WTC11 (cell line): ENCODE data around the gene ZSCAN32. TPM values are rescaled to one million over a fixed set of nuclear protein-coding genes. Genes with fewer than 3 reads are reported as not detected.

Source experiments
- ATAC-seq: fragments of 200-7000 bp; cut with Tn5 transposase; 2 replicates; pipeline ENCODE4 v1.10.0; 2021; ENCODE audit warnings: mild to moderate bottlenecking, moderate library complexity
- CTCF ChIA-PET: fragments of 300-600 bp; sonication (Branson Sonifier 250); formaldehyde crosslinking; loops from one replicate; lab custom pipeline; 2021; ENCODE audit warnings: antibody characterized with exemption; lab: Charles Lee
- POLR2A ChIA-PET: fragments of 350-600 bp; sonication (Branson Sonifier 250); formaldehyde crosslinking; loops from one replicate; lab custom pipeline; 2021; ENCODE audit warnings: antibody characterized with exemption; lab: Charles Lee
- DNase-seq: peaks from one replicate; pipeline ENCODE4 v3.0.0; 2021; ENCODE audit warnings: low spot score
- H3K27ac Mint-ChIP-seq: 2 replicates; pipeline ENCODE4 v1.8.0; 2021; ENCODE audit warnings: mixed read lengths
- H3K27me3 Mint-ChIP-seq: 2 replicates; pipeline ENCODE4 v1.8.0; 2021; ENCODE audit warnings: low read depth, mild to moderate bottlenecking, moderate library complexity, mixed read lengths
- H3K36me3 Mint-ChIP-seq: 2 replicates; pipeline ENCODE4 v1.8.0; 2021; ENCODE audit warnings: mixed read lengths
- H3K4me1 Mint-ChIP-seq: 2 replicates; pipeline ENCODE4 v1.8.0; 2022; ENCODE audit warnings: mixed read lengths
- H3K4me3 Mint-ChIP-seq: 2 replicates; pipeline ENCODE4 v1.8.0; 2021; ENCODE audit warnings: mild to moderate bottlenecking, moderate library complexity, mixed read lengths
- H3K9me3 Mint-ChIP-seq: 2 replicates; pipeline ENCODE4 v1.8.0; 2021; ENCODE audit warnings: mixed read lengths
- AR ChIP-seq: fragments of 250-450 bp; sonication (Bioruptor Pico); IDR thresholded peaks from 2 replicates; pipeline ENCODE4 v1.9.0; 2021; ENCODE audit warnings: mild to moderate bottlenecking
- ARID4B ChIP-seq: sonication (generic); formaldehyde crosslinking; IDR thresholded peaks from 2 replicates; pipeline ENCODE4 v1.8.0; 2023; ENCODE audit warnings: missing genetic modification reagents, mild to moderate bottlenecking, borderline replicate concordance
- ATF2 ChIP-seq: sonication (generic); formaldehyde crosslinking; IDR thresholded peaks from 2 replicates; pipeline ENCODE4 v1.8.1; 2022; ENCODE audit warnings: low read depth, missing genetic modification reagents, borderline replicate concordance
- ATF3 ChIP-seq: sonication (generic); formaldehyde crosslinking; conservative IDR thresholded peaks from 2 replicates; pipeline ENCODE4 v1.8.1; 2022; ENCODE audit warnings: mild to moderate bottlenecking, missing genetic modification reagents
- CDX4 ChIP-seq: fragments of 250-450 bp; sonication (Bioruptor Pico); IDR thresholded peaks from 2 replicates; pipeline ENCODE4 v1.9.0; 2021; ENCODE audit warnings: moderate library complexity, mild to moderate bottlenecking, inconsistent platforms, borderline replicate concordance
- CTCF ChIP-seq: fragments of 200-600 bp; IDR thresholded peaks from 2 replicates; pipeline ENCODE4 v1.8.0; 2022; ENCODE audit warnings: antibody characterized with exemption
- E2F1 ChIP-seq: sonication (generic); formaldehyde crosslinking; IDR thresholded peaks from 2 replicates; pipeline ENCODE4 v1.8.0; 2022; ENCODE audit warnings: mild to moderate bottlenecking, missing genetic modification reagents
- E2F5 ChIP-seq: sonication (generic); formaldehyde crosslinking; IDR thresholded peaks from 2 replicates; pipeline ENCODE4 v1.8.1; 2022; ENCODE audit warnings: mild to moderate bottlenecking, moderate library complexity, missing genetic modification reagents
- ELF4 ChIP-seq: sonication (generic); formaldehyde crosslinking; IDR thresholded peaks from 2 replicates; pipeline ENCODE4 v1.8.1; 2022; ENCODE audit warnings: low read depth, mild to moderate bottlenecking, moderate library complexity, missing genetic modification reagents
- IRF2 ChIP-seq: sonication (generic); formaldehyde crosslinking; IDR thresholded peaks from 2 replicates; pipeline ENCODE4 v1.8.0; 2022; ENCODE audit warnings: low read depth, missing genetic modification reagents, borderline replicate concordance
- NR2C2 ChIP-seq: sonication (generic); formaldehyde crosslinking; IDR thresholded peaks from 2 replicates; pipeline ENCODE4 v1.8.0; 2022; ENCODE audit warnings: mild to moderate bottlenecking, missing genetic modification reagents
- SMAD3 ChIP-seq: sonication (generic); formaldehyde crosslinking; IDR thresholded peaks from 2 replicates; pipeline ENCODE4 v1.8.0; 2022; ENCODE audit warnings: missing genetic modification reagents, mild to moderate bottlenecking, borderline replicate concordance
- SP1 ChIP-seq: sonication (generic); formaldehyde crosslinking; conservative IDR thresholded peaks from 2 replicates; pipeline ENCODE4 v1.8.1; 2022; ENCODE audit warnings: missing genetic modification reagents
- STAT6 ChIP-seq: sonication (generic); formaldehyde crosslinking; conservative IDR thresholded peaks from 2 replicates; pipeline ENCODE4 v1.8.1; 2023; ENCODE audit warnings: mild to moderate bottlenecking, low read depth, missing genetic modification reagents, moderate library complexity
- TEAD4 ChIP-seq: sonication (generic); formaldehyde crosslinking; IDR thresholded peaks from 2 replicates; pipeline ENCODE4 v1.8.0; 2022; ENCODE audit warnings: mild to moderate bottlenecking, missing genetic modification reagents
- TP53 ChIP-seq: sonication (generic); formaldehyde crosslinking; IDR thresholded peaks from 2 replicates; pipeline ENCODE4 v1.8.1; 2023; ENCODE audit warnings: mild to moderate bottlenecking, missing genetic modification reagents
- ZNF121 ChIP-seq: sonication (generic); formaldehyde crosslinking; IDR thresholded peaks from 2 replicates; pipeline ENCODE4 v1.8.0; 2023; ENCODE audit warnings: missing genetic modification reagents
- ZNF396 ChIP-seq: fragments of 250-450 bp; sonication (Bioruptor Pico); IDR thresholded peaks from 2 replicates; pipeline ENCODE4 v1.8.0; 2021; ENCODE audit warnings: mild to moderate bottlenecking, moderate library complexity, borderline replicate concordance
- ZNF416 ChIP-seq: fragments of 250-450 bp; sonication (Bioruptor Pico); IDR thresholded peaks from 2 replicates; pipeline ENCODE4 v1.9.0; 2021; ENCODE audit warnings: mild to moderate bottlenecking, inconsistent platforms
- total RNA-seq: library from RNA; stranded (reverse); gene quantifications from 3 replicates; pipeline ENCODE4 v1.2.3, GENCODE V29; 2021

The ZSCAN32 gene
- total RNA-seq, 1 experiment from 2014 or later, result 16.7 TPM

- Mint-ChIP-seq H3K27ac (no peak overlapping the region), H3K27me3 (peaks cover 33% of the 10 kb centered on the region), H3K9me3 (peaks cover 33% of the 10 kb centered on the region), H3K4me3 (no peak overlapping the region), H3K4me1 (no peaks in the 10 kb centered on the region), H3K36me3 (no peaks in the 10 kb centered on the region; the same call in 1 of the 2 replicates)
- no peak for DNase-seq
- TF ChIP-seq STAT6, result no peak
- no peak for TF ChIP-seq ZNF396 (CRISPR knock-in tag)
- TF ChIP-seq ATF3, result no peak
- no peak for TF ChIP-seq IRF2 (CRISPR knock-in tag)
- no peak for TF ChIP-seq ELF4 (CRISPR knock-in tag)
- no peak for TF ChIP-seq NR2C2
- TF ChIP-seq ZNF416 (CRISPR knock-in tag), result no peak
- no peak for TF ChIP-seq CDX4 (CRISPR knock-in tag)
- no peak for TF ChIP-seq E2F5 (CRISPR knock-in tag)
- TF ChIP-seq SMAD3 (CRISPR knock-in tag), result no peak
- TF ChIP-seq ATF2 (CRISPR knock-in tag), result no peak
- no peak for TF ChIP-seq SP1
- no peak for TF ChIP-seq ARID4B (CRISPR knock-in tag)
- TF ChIP-seq TP53 (CRISPR knock-in tag), result no peak
- no peak for TF ChIP-seq ZNF121
- TF ChIP-seq AR (CRISPR knock-in tag), result no peak
- no peak for TF ChIP-seq TEAD4 (CRISPR knock-in tag)
- no peak for TF ChIP-seq CTCF
- no peak for TF ChIP-seq E2F1 (CRISPR knock-in tag)
- ATAC-seq, result no peak
- POLR2A ChIA-PET, result no interaction called here
- CTCF ChIA-PET, result no interaction called here
Measured at GRCh38 chr16:3363793-3364192, 37.0 kb downstream of the ZSCAN32 start.
